Measurements from ENCODE around the gene GLYR1.

Gene GLYR1

DNA sequence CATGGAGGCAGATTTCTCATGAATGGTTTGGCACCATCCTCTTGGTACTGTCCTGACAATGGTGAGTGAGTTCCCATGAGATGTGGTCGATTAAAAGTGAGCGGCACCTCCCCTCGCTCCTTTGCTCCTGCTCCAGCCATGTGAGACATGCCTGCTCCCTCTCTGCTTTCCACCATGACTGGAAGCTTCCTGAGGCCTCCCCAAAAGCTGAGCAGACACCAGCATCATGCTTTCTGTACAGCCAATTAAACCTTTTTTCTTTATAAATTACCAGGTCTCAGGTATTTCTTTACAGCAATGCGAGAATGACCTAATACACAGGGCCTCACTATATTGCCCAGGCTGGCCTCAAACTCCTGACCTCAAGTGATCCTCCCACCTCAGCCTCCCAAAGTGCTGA, 92.2 kb downstream of the GLYR1 start:
- DNase-seq, result no peak

GRCh38 chr16:4753227-4753626, 93.9 kb downstream of the GLYR1 start:
- DNase-seq, result no peak

All from stimulated activated naive CD4-positive, alpha-beta T cell treated with Interleukin-2 at 50 U/mL for 16 hours (primary cell).